GM12891 (cell line): Measurements from ENCODE around the gene TAF1B.

Source experiments
- PAX5 ChIP-seq: IDR thresholded peaks from 2 replicates; pipeline ENCODE4 v1.6.1; 2011; ENCODE audit warnings: low read length, moderate library complexity, mild to moderate bottlenecking; ENCODE audit not compliant: insufficient read depth, severe bottlenecking
- POLR2A ChIP-seq: IDR thresholded peaks from 2 replicates; pipeline ENCODE4 v1.6.1; 2011; ENCODE audit warnings: low read depth, low read length, control low read depth
- POLR2AphosphoS5 ChIP-seq: IDR thresholded peaks from 2 replicates; pipeline ENCODE4 v1.6.1; 2011; ENCODE audit warnings: low read depth, low read length, control low read depth
- POU2F2 ChIP-seq: IDR thresholded peaks from 2 replicates; pipeline ENCODE4 v1.6.1; 2011; ENCODE audit warnings: low read depth, mild to moderate bottlenecking, control low read depth, low read length, moderate library complexity
- SPI1 ChIP-seq: IDR thresholded peaks from 2 replicates; pipeline ENCODE4 v1.6.1; 2011; ENCODE audit warnings: low read depth, low read length, control low read depth
- TAF1 ChIP-seq: IDR thresholded peaks from 2 replicates; pipeline ENCODE4 v1.6.1; 2011; ENCODE audit warnings: low read depth, low read length, control low read depth

GRCh38 chr2:9799729-9800632 is 43.3 kb upstream of the TAF1B start:
- TF ChIP-seq POLR2A (no peak), TAF1 (no peak), POLR2AphosphoS5 (no peak), POU2F2 (no peak), SPI1 (no peak), PAX5 (no peak)
